SU-DHL-6 (cell line): Measurements from ENCODE around the gene STRADA.

Source experiments
- H2AFZ ChIP-seq: fragments of 200-600 bp; sonication (generic); 2 replicates; pipeline ENCODE4 v1.6.1; 2014; ENCODE audit warnings: low read depth, mild to moderate bottlenecking, moderate library complexity, mixed read lengths, antibody characterized with exemption, low read length; ENCODE audit not compliant: severe bottlenecking
- H3F3A ChIP-seq: fragments of 200-600 bp; shearing (Covaris generic); 2 replicates; pipeline ENCODE4 v1.6.0; 2016; ENCODE audit warnings: antibody characterized with exemption, mild to moderate bottlenecking; ENCODE audit not compliant: insufficient read depth
- H3K27ac ChIP-seq: fragments of 200-600 bp; sonication (generic); 2 replicates; pipeline ENCODE4 v1.5.1; 2016; ENCODE audit warnings: low read depth, mild to moderate bottlenecking, low read length, moderate library complexity, mixed read lengths
- H3K27me3 ChIP-seq: fragments of 200-600 bp; sonication (generic), shearing (Covaris generic); 2 replicates; pipeline ENCODE4 v1.6.0; 2014; ENCODE audit warnings: mild to moderate bottlenecking, low read length
- H3K36me3 ChIP-seq: fragments of 200-600 bp; sonication (generic); 2 replicates; pipeline ENCODE4 v1.6.1; 2014; ENCODE audit warnings: mild to moderate bottlenecking, low read length, mixed read lengths
- H3K4me2 ChIP-seq: fragments of 300-600, 200-600 bp; shearing (Covaris generic), sonication (generic); 2 replicates; pipeline ENCODE4 v1.6.0; 2014; ENCODE audit warnings: low read length, low read depth, mild to moderate bottlenecking; ENCODE audit not compliant: poor library complexity, severe bottlenecking
- H3K4me3 ChIP-seq: fragments of 200-600 bp; sonication (generic); 2 replicates; pipeline ENCODE4 v1.5.1; 2014; ENCODE audit warnings: antibody characterized with exemption, low read length, mild to moderate bottlenecking, mixed read lengths; ENCODE audit not compliant: insufficient read depth, poor library complexity, severe bottlenecking
- H3K79me2 ChIP-seq: fragments of 200-600 bp; sonication (generic); 2 replicates; pipeline ENCODE4 v1.6.1; 2014; ENCODE audit warnings: mild to moderate bottlenecking, low read length, moderate library complexity; ENCODE audit not compliant: insufficient read depth
- H3K9ac ChIP-seq: fragments of 200-600 bp; sonication (generic); 2 replicates; pipeline ENCODE4 v1.7.0; 2014; ENCODE audit warnings: mild to moderate bottlenecking, low read length
- H3K9me2 ChIP-seq: fragments of 200-600 bp; sonication (generic); replicated peaks from 2 replicates; pipeline ENCODE4 v1.6.1; 2014; ENCODE audit warnings: low read length; ENCODE audit not compliant: insufficient read depth
- H3K9me3 ChIP-seq: fragments of 200-600 bp; sonication (generic); 2 replicates; pipeline ENCODE4 v1.6.1; 2014; ENCODE audit warnings: low read length, mixed read lengths; ENCODE audit not compliant: insufficient read depth
- H4K20me1 ChIP-seq: fragments of 200-600 bp; sonication (generic); 2 replicates; pipeline ENCODE4 v1.6.1; 2014; ENCODE audit warnings: low read depth, mild to moderate bottlenecking, antibody characterized with exemption, low read length, moderate library complexity, mixed read lengths
- CTCF ChIP-seq: fragments of 200-600 bp; sonication (generic); IDR thresholded peaks from one replicate; pipeline ENCODE4 v1.5.1; 2017; ENCODE audit warnings: antibody characterized with exemption, mild to moderate bottlenecking, low read length, moderate library complexity; ENCODE audit not compliant: insufficient read depth, poor library complexity, severe bottlenecking
- EZH2phosphoT487 ChIP-seq: fragments of 200-600 bp; sonication (generic), shearing (Covaris generic); conservative IDR thresholded peaks from 2 replicates; pipeline ENCODE4 v1.6.1; 2018; ENCODE audit warnings: mild to moderate bottlenecking, antibody characterized with exemption, low read length, moderate library complexity, mixed read lengths

Gene STRADA

GRCh38 chr17:63701868-63702720 lies 39.5 kb downstream of the STRADA start:
- no peaks in the 10 kb centered on the region for H3K9me3 ChIP-seq
- H3K4me2 ChIP-seq: peak overlapping the region; percentile 93
- peaks cover 32% of the 10 kb centered on the region for H3F3A ChIP-seq
- no peaks in the 10 kb centered on the region for H3K27me3 ChIP-seq
- no peaks in the 10 kb centered on the region for H3K9me2 ChIP-seq
- H3K79me2 ChIP-seq: peaks cover 12% of the 10 kb centered on the region
- no peak overlapping the region for H2AFZ ChIP-seq
- H3K9ac ChIP-seq: peak overlapping the region; percentile 99
- no peaks in the 10 kb centered on the region for H4K20me1 ChIP-seq
- peak overlapping the region; percentile 98 for H3K27ac ChIP-seq
- H3K36me3 ChIP-seq: no peaks in the 10 kb centered on the region; the same call in 1 of the 2 replicates
- no peak for TF ChIP-seq CTCF
- no peak for TF ChIP-seq EZH2phosphoT487
- peak overlapping the region; percentile 45 for H3K4me3 ChIP-seq

- Histone ChIP-seq H3K36me3 (no peaks in the 10 kb centered on the region; the same call in 1 of the 2 replicates), H3K9me2 (no peaks in the 10 kb centered on the region), H3K9me3 (no peaks in the 10 kb centered on the region), H4K20me1 (no peaks in the 10 kb centered on the region), H2AFZ (no peak overlapping the region), H3K9ac (peak overlapping the region; percentile 99), H3K4me2 (peak overlapping the region; percentile 93), H3K79me2 (peaks cover 12% of the 10 kb centered on the region), H3K27me3 (no peaks in the 10 kb centered on the region), H3F3A (peaks cover 39% of the 10 kb centered on the region), H3K4me3 (peak overlapping the region; percentile 45), H3K27ac (peak overlapping the region; percentile 98)
- TF ChIP-seq CTCF (no peak), EZH2phosphoT487 (no peak)
Observed at GRCh38 chr17:63701456-63701820, 40.2 kb downstream of the STRADA start.

GRCh38 chr17:63700528-63701455 lies 40.8 kb downstream of the STRADA start:
- Histone ChIP-seq H3K9me2 (no peaks in the 10 kb centered on the region), H3K36me3 (no peaks in the 10 kb centered on the region; the same call in 1 of the 2 replicates), H3K27me3 (no peaks in the 10 kb centered on the region), H4K20me1 (no peaks in the 10 kb centered on the region), H3K4me3 (peak overlapping the region; percentile 45), H2AFZ (no peak overlapping the region), H3K9me3 (no peaks in the 10 kb centered on the region), H3K27ac (peak overlapping the region; percentile 98), H3K4me2 (peak overlapping the region; percentile 93), H3F3A (peaks cover 45% of the 10 kb centered on the region), H3K79me2 (peaks cover 12% of the 10 kb centered on the region), H3K9ac (peak overlapping the region; percentile 99)
- TF ChIP-seq EZH2phosphoT487 (no peak), CTCF (peak; percentile 24)
